MM.1S (cell line): ENCODE measurements around the gene DAD1.
"Not testable (repeated sequence)": the region's sequence is repeated elsewhere in the genome, so short reads cannot be mapped to it uniquely, and the experiment has no call there.

Source experiments
- DNase-seq: peaks from one replicate; pipeline ENCODE4 v3.0.0-alpha.2; 2015
- H2AFZ ChIP-seq: fragments of 300-600 bp; sonication (generic); 2 replicates; pipeline ENCODE4 v1.6.0; 2016; ENCODE audit warnings: antibody characterized with exemption, low read length
- H3F3A ChIP-seq: fragments of 300-600 bp; sonication (generic); 2 replicates; pipeline ENCODE4 v1.6.1; 2016; ENCODE audit warnings: mild to moderate bottlenecking, antibody characterized with exemption, low read length, moderate library complexity, mixed read lengths; ENCODE audit not compliant: insufficient read depth
- H3K27ac ChIP-seq: fragments of 300-600 bp; sonication (generic); 2 replicates; pipeline ENCODE4 v1.5.1; 2016; ENCODE audit warnings: mild to moderate bottlenecking, low read length
- H3K27me3 ChIP-seq: fragments of 300-600 bp; sonication (generic); replicated peaks from 2 replicates; pipeline ENCODE4 v1.6.0; 2016; ENCODE audit warnings: low read length; ENCODE audit not compliant: insufficient read depth
- H3K36me3 ChIP-seq: fragments of 300-600 bp; sonication (generic); replicated peaks from 2 replicates; pipeline ENCODE4 v1.6.1; 2016; ENCODE audit warnings: mild to moderate bottlenecking, low read length, mixed read lengths; ENCODE audit not compliant: insufficient read depth
- H3K4me1 ChIP-seq: fragments of 300-600 bp; sonication (generic); 2 replicates; pipeline ENCODE4 v1.6.1; 2016; ENCODE audit warnings: low read length, mixed read lengths
- H3K4me2 ChIP-seq: fragments of 300-600 bp; sonication (generic); 2 replicates; pipeline ENCODE4 v1.6.0; 2016; ENCODE audit warnings: low read depth, low read length
- H3K4me3 ChIP-seq: fragments of 300-600 bp; sonication (generic); 2 replicates; pipeline ENCODE4 v1.5.1; 2016; ENCODE audit warnings: low read length, mixed read lengths
- H3K79me2 ChIP-seq: fragments of 300-600 bp; sonication (generic); 2 replicates; pipeline ENCODE4 v1.6.1; 2016; ENCODE audit warnings: mixed run types, low read length, mixed read lengths
- H3K9ac ChIP-seq: fragments of 300-600 bp; sonication (generic); 2 replicates; pipeline ENCODE4 v1.6.1; 2016; ENCODE audit warnings: low read length, mixed read lengths
- H3K9me2 ChIP-seq: fragments of 300-600 bp; sonication (generic); replicated peaks from 2 replicates; pipeline ENCODE4 v1.6.1; 2016; ENCODE audit warnings: mild to moderate bottlenecking, low read length, mixed read lengths; ENCODE audit not compliant: insufficient read depth
- H3K9me3 ChIP-seq: fragments of 300-600 bp; sonication (generic); replicated peaks from 2 replicates; pipeline ENCODE4 v1.6.1; 2016; ENCODE audit warnings: mild to moderate bottlenecking, low read length, mixed read lengths; ENCODE audit not compliant: insufficient read depth
- H4K20me1 ChIP-seq: fragments of 300-600 bp; sonication (generic); 2 replicates; pipeline ENCODE4 v1.6.1; 2016; ENCODE audit warnings: mild to moderate bottlenecking, low read length, moderate library complexity, mixed read lengths; ENCODE audit not compliant: insufficient read depth
- EZH2 ChIP-seq: fragments of 300-600 bp; sonication (generic); optimal IDR thresholded peaks from 2 replicates; pipeline ENCODE3; 2017; ENCODE audit warnings: low read depth, mild to moderate bottlenecking, antibody characterized with exemption, low read length, mixed read lengths
- EZH2phosphoT487 ChIP-seq: fragments of 300-600 bp; sonication (generic); IDR thresholded peaks from 2 replicates; pipeline ENCODE4 v1.6.1; 2018; ENCODE audit warnings: antibody characterized with exemption, low read length
- TF ChIP-seq, protein P1 (sequence below): fragments of 300-600 bp; sonication (generic); IDR thresholded peaks from 2 replicates; pipeline ENCODE4 v1.5.1; 2016; ENCODE audit warnings: antibody characterized with exemption, low read length, mixed read lengths

The DAD1 gene

DNA sequence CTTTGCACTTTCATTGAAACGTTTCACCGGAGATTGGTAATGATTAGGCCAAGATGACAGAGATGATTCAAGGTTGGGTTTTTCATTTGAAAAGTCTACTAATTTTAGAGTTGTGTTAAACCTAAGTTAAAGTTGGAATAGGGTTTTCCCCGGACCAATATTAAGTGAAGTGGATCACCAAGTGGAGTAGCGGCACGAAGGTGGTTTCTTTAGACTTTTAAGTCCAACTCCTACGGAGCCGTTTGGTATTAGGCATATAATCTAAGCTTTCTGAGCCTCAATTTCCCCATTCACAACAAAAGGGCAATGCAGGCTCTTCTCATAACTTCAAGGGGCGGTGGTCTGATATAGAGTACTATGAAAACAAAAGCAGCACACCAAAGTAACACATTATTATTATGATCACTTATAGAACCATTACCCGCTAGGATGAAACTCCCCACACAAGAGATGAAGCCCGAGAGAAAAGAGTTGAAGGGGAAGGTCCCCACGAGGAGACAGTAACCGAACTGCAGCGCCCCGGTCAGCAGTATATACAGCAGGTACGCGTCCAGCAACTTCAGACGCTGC is 413 bp downstream of the DAD1 start:
- peaks cover 7% of the 10 kb centered on the region for H3F3A ChIP-seq
- peak overlapping the region; percentile 68 for H3K4me3 ChIP-seq
- no peaks in the 10 kb centered on the region for H3K9me3 ChIP-seq
- no peak overlapping the region for H2AFZ ChIP-seq
- peak overlapping the region; percentile 92 for H3K9ac ChIP-seq
- H3K27ac ChIP-seq, result peak overlapping the region; percentile 100
- no peaks in the 10 kb centered on the region for H3K27me3 ChIP-seq
- no peak for DNase-seq
- TF ChIP-seq EZH2 (no peak), EZH2phosphoT487 (no peak)
- TF ChIP-seq, protein P1, sequence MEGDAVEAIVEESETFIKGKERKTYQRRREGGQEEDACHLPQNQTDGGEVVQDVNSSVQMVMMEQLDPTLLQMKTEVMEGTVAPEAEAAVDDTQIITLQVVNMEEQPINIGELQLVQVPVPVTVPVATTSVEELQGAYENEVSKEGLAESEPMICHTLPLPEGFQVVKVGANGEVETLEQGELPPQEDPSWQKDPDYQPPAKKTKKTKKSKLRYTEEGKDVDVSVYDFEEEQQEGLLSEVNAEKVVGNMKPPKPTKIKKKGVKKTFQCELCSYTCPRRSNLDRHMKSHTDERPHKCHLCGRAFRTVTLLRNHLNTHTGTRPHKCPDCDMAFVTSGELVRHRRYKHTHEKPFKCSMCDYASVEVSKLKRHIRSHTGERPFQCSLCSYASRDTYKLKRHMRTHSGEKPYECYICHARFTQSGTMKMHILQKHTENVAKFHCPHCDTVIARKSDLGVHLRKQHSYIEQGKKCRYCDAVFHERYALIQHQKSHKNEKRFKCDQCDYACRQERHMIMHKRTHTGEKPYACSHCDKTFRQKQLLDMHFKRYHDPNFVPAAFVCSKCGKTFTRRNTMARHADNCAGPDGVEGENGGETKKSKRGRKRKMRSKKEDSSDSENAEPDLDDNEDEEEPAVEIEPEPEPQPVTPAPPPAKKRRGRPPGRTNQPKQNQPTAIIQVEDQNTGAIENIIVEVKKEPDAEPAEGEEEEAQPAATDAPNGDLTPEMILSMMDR, result no peak
- no peaks in the 10 kb centered on the region for H3K36me3 ChIP-seq
- H3K9me2 ChIP-seq, result no peaks in the 10 kb centered on the region
- H3K79me2 ChIP-seq, result peaks cover 51% of the 10 kb centered on the region
- H3K4me1 ChIP-seq, result peaks cover 13% of the 10 kb centered on the region
- H3K4me2 ChIP-seq, result peak overlapping the region; percentile 71
- no peaks in the 10 kb centered on the region for H4K20me1 ChIP-seq

- not testable (repeated sequence) for H3K36me3 ChIP-seq, H3K9me3 ChIP-seq, H2AFZ ChIP-seq, DNase-seq, H3K27me3 ChIP-seq, H3F3A ChIP-seq, H3K9me2 ChIP-seq, H4K20me1 ChIP-seq
- H3K4me1 ChIP-seq, result peaks cover 12% of the 10 kb centered on the region
- H3K4me3 ChIP-seq, result peak overlapping the region; percentile 68
- H3K27ac ChIP-seq, result peak overlapping the region; percentile 100
- H3K9ac ChIP-seq, result peak overlapping the region; percentile 92
- peak overlapping the region; percentile 71 for H3K4me2 ChIP-seq
- peaks cover 58% of the 10 kb centered on the region for H3K79me2 ChIP-seq
Measured at GRCh38 chr14:22587677-22588422, 1.2 kb downstream of the DAD1 start.

GRCh38 chr14:22587247-22587646 is 1.8 kb downstream of the DAD1 start:
- H3K4me3 ChIP-seq, result no peak overlapping the region
- H2AFZ ChIP-seq, result no peak overlapping the region
- peak overlapping the region; percentile 71; the same call in 1 of the 2 replicates for H3K4me2 ChIP-seq
- no peaks in the 10 kb centered on the region for H3K36me3 ChIP-seq
- H3K9me2 ChIP-seq, result no peaks in the 10 kb centered on the region
- H3K27ac ChIP-seq, result no peak overlapping the region
- H3F3A ChIP-seq, result peaks cover 7% of the 10 kb centered on the region
- no peaks in the 10 kb centered on the region for H4K20me1 ChIP-seq
- no peaks in the 10 kb centered on the region for H3K9me3 ChIP-seq
- no peak overlapping the region for H3K9ac ChIP-seq
- TF ChIP-seq EZH2 (no peak), EZH2phosphoT487 (no peak)
- TF ChIP-seq, protein P1, result no peak
- no peaks in the 10 kb centered on the region for H3K27me3 ChIP-seq
- no peak for DNase-seq
- peaks cover 58% of the 10 kb centered on the region for H3K79me2 ChIP-seq
- peaks cover 8% of the 10 kb centered on the region for H3K4me1 ChIP-seq

GRCh38 chr14:22583994-22584393 is 5.0 kb downstream of the DAD1 start:
- Histone ChIP-seq H2AFZ (no peak overlapping the region), H3K27me3 (no peaks in the 10 kb centered on the region), H3K4me3 (no peak overlapping the region), H3K9me2 (no peaks in the 10 kb centered on the region), H3K79me2 (peaks cover 73% of the 10 kb centered on the region), H3K36me3 (no peaks in the 10 kb centered on the region), H3K4me1 (peaks cover 8% of the 10 kb centered on the region; the same call in 1 of the 2 replicates), H3K4me2 (no peak overlapping the region), H4K20me1 (no peaks in the 10 kb centered on the region), H3F3A (peaks cover 4% of the 10 kb centered on the region; the same call in 1 of the 2 replicates), H3K27ac (no peak overlapping the region), H3K9ac (no peak overlapping the region), H3K9me3 (no peaks in the 10 kb centered on the region)
- TF ChIP-seq EZH2 (no peak), EZH2phosphoT487 (no peak)
- TF ChIP-seq, protein P1, result no peak
- DNase-seq, result no peak
